ENCODE results near the gene LRMDA.

GRCh38 chr10:76557366-76557765 lies 1125.9 kb downstream of the LRMDA start:
- TF ChIP-seq CTCF (IDR thresholded peaks at IDR 0.05): no peak
- TF ChIP-seq POLR2A (IDR thresholded peaks at IDR 0.05): no peak
- no peak for TF ChIP-seq POLR2AphosphoS5 (IDR thresholded peaks at IDR 0.05)
- TF ChIP-seq EP300 (IDR thresholded peaks at IDR 0.05): no peak

Data from sigmoid colon (tissue), 4 donors.